GM19025 (cell line): ENCODE results near the gene RNF180.

Experiments used
- ATAC-seq: cut with Tn5 transposase; IDR thresholded peaks from one replicate; pipeline ENCODE4 v1.9.1; 2021; ENCODE audit warnings: mild to moderate bottlenecking, low read depth, moderate library complexity; ENCODE audit not compliant: unreplicated experiment

Gene RNF180

GRCh38 chr5:64165500-64166200 lies at the start of gene RNF180:
Gene RNF180 (plus strand): TSS chr5:64165843. CDS start chr5:64200808, 34,965 bp downstream.
- ATAC-seq: no peak

- ATAC-seq: no peak
Observed at GRCh38 chr5:64125521-64125920, 40.1 kb upstream of the RNF180 start.

DNA sequence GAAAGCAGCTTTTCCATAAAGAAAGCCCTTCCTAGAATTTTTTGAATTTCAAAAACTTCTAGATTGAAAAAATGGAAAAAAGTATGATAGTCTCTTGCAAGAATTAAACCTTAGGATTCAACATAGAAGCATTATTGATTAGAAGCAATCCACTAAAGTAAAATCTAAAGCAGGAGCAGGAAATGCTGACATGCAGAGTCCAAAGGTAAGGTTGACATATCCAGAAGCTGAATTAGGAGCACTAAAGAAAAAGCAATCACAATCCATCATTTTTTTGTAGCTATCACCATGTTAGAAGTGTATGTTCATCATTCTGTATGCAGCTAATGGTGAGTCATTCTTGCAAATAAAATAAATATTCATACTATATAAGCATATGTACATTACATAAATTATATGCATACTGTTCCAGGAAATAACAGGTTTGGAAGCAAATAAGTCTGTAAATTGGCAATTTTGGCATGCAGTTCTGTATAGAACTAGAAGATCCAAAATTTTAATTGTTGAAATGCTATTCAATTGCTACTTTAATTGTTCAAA lies 39.4 kb upstream of the RNF180 start:
- ATAC-seq: no peak

DNA sequence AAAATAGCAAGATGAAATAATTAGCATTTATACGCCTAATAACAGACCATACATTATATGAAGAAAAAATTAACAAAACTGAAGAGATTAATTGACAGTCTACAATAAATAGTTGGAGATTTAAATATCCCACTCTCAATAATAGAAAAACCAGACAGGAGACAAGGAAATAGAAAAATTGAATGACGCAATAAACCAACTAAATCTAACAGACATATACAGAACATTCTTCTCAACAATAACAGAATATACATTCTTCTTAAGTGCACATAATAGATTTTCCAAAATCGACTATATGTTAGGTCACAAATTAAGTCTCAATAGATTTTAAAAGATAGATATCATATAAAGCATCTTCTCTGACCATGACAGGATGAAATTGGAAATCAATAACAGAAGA lies 25.6 kb upstream of the RNF180 start:
- ATAC-seq: no peak

GRCh38 chr5:64144425-64145215 lies 21.0 kb upstream of the RNF180 start:
- ATAC-seq: no peak

GRCh38 chr5:64145216-64145895 lies 20.3 kb upstream of the RNF180 start:
- no peak for ATAC-seq

- ATAC-seq: no peak
Observed at GRCh38 chr5:64147379-64147778, 18.3 kb upstream of the RNF180 start.

- ATAC-seq: no peak
Observed at GRCh38 chr5:64147849-64148441, 17.7 kb upstream of the RNF180 start.

DNA sequence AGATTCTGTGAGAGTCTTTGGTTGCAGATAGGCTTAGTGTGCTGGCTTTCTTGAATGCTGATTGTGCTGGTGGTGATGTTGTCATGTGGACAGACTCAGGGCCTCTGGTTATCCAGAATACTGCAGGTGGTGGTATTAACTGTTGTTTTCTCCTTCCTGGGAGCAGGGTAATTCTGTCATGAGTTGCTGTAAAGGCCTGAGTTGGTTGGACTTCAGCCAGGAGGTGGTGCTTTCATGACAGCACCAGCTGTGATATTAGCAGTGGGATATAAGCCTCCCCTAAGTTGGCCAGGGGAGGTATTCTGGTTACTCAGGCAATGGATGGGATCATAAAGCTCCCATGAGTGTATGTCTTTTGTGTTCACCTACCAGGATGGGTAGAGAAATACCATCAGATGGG lies 16.4 kb upstream of the RNF180 start:
- ATAC-seq: no peak

DNA sequence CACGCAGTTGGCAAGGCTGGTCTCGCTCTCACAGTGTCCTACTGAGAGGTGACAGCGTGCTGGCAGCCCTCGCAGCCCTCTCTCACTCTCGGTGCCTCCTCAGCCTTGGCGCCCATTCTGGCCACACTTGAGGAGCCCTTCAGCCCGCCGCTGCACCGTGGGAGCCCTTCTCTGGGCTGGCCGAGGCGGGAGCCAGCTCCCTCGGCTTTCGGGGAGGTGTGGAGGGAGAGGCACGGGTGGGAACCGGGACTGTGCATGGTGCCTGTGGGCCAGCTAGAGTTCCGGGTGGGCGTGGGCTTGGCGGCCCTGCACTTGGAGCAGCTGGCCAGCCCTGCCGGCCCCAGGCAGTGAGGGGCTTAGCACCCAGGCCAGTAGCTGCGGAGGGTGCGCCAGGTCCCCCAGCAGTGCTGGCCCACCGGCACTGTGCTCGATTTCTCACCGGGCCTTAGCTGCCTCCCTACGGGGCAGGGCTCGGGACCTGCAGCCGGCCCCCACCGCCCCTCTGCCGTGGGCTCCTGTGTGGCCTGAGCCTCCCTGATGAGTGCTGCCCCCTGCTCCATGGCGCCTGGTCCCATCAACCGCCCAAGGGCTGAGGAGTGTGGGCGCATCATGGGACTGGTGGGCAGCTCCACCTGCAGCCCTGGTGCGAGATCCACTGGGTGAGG lies 15.7 kb upstream of the RNF180 start:
- no peak for ATAC-seq

GRCh38 chr5:64156261-64156660 lies 9.4 kb upstream of the RNF180 start:
- no peak for ATAC-seq

GRCh38 chr5:64158827-64159226 lies 6.8 kb upstream of the RNF180 start:
- ATAC-seq: no peak

DNA sequence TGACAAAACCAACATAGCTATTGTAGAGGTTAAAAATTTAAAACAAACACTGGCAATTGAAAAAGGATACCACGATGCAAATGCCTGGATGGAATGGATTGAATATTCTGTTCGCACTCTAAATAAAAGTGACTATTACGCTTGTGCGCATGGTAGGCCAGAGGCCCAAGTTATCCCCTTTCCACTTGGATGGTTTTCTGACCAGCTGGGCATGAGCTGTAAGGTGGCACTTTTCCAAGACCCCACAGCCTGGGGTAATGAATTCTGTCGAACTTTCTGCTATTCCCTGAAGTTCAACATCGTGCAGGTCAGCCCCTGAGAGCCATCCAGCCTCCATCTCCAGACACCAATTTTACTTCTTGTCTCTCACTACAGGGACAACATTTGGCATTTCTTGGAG lies 5.4 kb upstream of the RNF180 start:
- no peak for ATAC-seq

DNA sequence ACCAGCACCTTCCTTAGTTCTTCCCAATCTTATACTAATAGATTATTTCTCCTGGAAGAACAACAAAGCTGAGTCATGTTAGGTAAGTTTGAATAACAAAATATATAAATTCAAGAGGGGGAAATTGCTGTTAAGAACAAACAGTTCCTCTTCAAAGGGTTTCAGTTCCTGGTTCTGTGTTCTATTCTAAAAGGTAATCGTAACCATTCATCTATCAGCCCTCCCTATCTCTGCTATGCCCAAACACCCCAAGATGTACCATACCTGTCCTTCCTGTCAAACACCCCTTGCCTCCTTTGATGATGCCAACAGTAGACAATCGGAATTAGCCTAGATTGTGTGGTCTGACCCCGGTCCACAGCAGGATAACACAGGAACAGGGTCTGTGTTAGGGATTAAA lies 4.2 kb upstream of the RNF180 start:
- no peak for ATAC-seq

DNA sequence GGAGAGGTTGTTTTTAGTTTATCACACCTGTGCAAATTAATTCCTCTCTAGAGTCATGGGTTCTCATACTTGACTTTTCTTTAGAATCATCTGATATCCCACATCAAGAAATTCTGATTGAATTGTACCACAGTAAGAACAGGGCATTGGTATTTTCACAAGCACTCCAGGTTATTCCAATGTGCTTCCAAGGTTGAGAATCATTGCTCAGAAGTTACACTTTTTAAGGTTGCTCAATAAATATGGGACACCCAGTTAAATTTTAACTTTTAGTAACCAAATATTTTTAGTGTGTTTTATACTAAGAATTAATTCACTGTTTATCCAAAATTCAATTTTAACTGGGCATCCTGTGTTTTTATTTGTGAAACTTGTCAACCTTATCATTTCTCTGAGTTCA lies 2.5 kb upstream of the RNF180 start:
- ATAC-seq: no peak

DNA sequence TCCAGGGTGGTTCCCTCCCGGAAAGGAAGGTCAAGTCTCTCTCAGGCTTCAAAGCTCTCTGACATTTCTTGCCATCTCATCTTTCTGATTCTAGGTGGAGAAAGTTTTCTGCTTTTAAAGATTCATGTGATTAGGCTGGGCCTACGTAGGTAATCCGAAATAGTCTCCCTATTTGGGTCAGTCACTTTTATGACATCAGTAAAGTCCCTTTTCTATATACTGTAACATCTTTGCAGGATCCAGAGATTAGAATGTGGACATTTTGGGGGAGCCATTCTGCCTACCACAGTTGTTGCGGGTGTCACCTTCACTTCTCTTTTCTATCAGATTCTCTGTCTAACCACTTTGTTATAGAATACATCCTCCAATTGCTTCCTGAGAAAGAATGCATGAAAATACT lies 1.9 kb upstream of the RNF180 start:
- ATAC-seq: no peak

GRCh38 chr5:64164166-64164565 lies 1.5 kb upstream of the RNF180 start:
- ATAC-seq: no peak

- no peak for ATAC-seq
Observed at GRCh38 chr5:64165160-64165499, 513 bp upstream of the RNF180 start.

- no peak for ATAC-seq
Observed at GRCh38 chr5:64166201-64166959, 737 bp downstream of the RNF180 start.

- no peak for ATAC-seq
Observed at GRCh38 chr5:64176301-64176700, 10.7 kb downstream of the RNF180 start.
